ENCODE measurements around the gene GOSR2.
"Not testable (repeated sequence)": the region's sequence is repeated elsewhere in the genome, so short reads cannot be mapped to it uniquely, and the experiment has no call there.

Gene GOSR2

DNA sequence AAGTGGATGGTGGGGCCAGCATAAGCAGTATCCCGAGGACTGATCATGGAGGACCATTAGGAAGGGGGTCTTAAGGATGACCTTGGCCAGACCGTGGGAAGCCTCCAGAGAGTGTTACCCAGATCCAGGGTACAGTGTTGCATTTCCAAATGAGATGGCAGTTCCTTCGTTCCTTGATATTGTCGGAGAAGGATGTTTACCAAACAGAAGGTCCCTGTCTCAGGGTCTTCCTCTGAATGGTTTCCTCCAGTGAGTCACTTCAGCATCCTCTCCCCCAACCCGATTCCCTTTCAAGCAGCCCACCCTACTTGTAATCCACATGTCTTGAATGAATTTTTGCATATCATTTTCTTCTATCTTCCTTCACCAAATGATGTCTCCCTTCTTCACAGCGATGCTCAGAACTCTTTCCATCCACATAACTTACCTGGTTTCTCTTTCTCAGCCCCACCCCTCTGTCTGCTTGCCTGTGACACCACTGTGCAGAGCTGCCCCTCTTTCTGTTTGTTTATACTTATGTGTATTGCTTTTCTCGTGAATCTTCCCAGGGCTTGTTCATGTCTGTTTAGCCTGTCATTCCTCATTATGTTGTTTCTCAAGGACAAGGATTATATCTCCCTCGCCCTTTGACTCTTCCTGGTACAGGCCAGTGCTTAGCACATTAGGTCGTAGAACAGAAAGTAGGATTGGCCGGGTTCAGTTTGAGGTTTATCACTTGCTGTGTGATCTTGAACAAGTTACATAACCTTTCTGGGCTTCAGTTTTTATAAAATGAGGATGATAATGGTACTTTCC is 5.7 kb downstream of the GOSR2 start:
- DNase-seq (ENCODE audit: low read depth, low spot score) = no peak

DNA sequence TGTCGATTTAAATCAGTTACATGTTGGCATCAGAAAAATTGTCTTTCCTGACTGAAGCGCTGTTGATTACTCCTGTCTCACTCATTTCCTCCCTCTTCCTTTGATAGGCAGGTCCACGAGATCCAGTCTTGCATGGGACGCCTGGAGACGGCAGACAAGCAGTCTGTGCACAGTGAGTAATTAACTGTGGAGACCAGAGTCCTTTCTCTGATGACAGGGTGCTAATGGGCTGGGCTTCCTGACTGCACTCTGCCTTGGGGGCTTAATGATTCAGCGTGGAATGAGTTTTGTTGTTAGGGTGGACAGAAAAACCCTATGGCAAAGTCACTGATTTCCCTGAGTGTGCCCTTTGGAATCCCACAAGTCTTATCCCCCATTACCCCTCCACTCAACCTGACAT is 6.5 kb downstream of the GOSR2 start:
- DNase-seq (ENCODE audit: low read depth, low spot score) = peak; percentile 71

DNA sequence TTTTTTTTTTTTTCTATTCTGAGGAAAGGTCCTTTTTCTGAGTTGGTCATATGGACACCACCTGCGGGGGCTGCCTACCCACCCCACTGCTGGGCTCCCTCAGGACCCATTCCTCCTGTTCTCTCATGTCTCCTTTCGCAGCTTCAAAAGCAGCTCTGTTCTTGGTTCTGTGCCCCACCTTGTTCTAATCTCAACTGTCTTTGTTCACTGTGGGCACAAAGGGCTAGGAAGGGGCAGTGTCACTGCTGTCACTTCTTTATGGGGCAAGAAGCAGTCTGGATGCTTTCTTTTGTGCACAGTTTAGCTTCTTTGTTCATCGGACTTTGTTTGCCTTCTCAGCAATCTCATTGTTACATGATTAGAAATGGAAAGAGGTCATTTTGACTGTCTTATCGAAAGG is 7.1 kb downstream of the GOSR2 start:
- DNase-seq (ENCODE audit: low read depth, low spot score) = no peak

DNA sequence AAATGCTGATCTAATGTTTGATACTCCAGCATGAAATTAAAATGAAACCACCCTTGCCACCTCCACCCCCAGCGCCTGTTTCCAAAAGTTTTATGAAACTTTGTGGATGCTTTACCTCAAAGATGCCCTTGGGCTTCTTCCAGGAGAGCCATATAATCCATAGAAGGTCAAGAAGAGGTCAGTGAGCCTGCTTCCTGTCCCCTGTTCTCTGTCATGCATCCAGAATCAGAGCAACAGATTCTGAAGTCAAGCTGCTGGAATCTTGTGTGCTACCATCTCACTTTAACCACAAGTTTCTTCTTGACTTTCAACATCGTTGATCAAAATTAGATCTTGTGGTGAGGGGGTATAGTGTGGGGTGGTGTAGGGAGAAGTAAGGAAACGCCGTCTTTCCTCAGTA is 8.6 kb downstream of the GOSR2 start:
- DNase-seq (ENCODE audit: low read depth, low spot score) = no peak

DNA sequence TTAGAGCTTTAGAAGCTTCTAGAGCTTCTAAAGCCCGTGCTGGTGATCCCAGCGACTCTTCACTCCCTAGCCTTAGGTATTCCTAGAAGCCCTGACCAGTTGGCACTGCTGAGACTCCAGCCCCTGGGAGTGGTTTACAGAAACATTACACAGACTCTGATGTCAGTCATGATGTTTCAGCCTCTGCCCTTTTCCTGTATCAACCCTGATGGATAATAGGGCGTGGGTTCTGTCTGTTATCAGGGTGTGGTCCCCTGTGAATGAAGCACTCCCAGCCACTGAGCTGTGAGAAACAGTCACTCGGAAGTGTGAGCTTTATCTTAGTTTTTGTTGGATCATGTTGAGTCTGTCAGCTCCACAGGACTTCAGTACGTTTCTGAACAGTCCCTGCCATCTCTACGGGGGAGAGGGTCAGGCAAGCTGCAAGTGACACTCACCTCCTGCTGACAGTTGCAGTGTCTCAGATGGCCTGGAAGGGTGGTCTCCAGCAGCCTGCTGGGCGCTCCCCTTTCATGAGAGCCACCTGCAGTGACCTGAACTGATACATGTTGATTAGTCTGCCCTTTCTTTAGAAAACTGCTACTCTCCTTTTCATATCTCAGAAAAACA is 12.8 kb downstream of the GOSR2 start:
- no peak for DNase-seq (ENCODE audit: low read depth, low spot score)

DNA sequence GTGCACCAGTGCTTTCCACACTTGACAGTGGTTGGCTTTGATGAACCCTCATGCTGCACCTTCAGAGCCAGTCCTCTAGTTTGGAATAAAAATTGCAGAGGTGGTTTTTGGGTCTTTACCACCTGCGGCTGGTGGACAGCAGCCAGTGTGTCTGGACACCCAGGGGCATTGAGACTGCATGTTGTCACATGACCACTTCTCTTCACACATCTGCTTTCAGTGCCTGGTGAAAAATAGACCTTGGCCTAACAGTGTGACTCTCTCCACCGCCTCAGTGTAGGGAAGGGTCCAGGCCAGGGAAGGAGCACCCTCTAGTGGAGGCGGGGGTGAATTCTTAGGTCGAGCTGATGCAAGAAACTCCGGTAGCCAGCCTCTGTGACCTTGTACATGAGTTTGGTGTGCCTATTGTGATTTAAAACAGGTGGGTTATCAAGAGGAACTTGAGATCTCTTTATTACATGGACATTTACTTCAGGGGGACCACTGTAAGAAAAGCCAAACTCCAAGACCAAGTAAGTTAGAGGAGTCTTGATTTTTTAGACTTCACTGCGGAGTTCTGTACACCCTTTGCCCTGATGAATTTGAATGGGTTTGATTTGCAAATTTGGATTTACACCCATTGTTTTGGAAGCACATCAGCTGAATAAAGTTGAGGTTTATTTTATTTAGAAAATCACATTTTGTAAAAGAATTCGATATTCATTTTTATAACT is 17.9 kb downstream of the GOSR2 start:
- DNase-seq (ENCODE audit: low read depth, low spot score) = peak; percentile 86

DNA sequence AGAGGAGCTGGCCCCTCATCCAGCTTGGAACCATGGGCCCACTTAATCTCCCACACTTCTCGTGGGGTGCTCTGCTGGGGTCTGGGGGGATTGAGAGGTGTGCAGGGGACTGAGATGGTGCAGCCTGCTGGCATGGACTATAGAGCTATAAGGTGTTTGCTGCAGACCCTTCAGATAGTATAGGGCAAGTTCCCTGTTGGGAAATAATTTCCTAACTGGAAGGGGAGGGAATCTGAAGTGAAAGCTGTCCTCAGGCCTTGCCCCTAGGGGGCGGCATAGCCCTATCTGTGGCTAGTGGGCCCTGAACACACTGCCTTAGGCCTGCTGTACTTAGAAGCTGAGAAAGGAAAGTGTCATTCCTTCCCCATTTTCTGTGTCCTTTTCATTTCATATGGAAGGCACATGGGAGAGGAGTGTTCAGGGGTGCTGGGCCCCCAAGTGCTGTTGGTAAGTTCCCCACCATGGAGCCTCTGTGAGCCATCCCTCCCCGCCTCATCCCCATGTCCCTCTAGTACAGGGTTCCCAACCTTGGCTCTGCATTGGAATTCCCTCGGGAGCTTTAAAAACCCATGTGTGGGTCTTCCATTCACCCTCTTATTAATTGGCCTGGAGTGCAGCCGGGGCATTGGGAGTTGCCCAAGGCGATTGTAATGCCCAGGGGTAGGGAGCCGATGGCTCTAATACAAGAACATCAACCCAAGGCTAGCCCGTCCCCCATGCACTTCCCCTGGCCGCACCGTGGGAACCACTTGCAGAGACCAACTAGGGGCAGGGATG is 19.7 kb downstream of the GOSR2 start:
- DNase-seq (ENCODE audit: low read depth, low spot score) = peak; percentile 84

DNA sequence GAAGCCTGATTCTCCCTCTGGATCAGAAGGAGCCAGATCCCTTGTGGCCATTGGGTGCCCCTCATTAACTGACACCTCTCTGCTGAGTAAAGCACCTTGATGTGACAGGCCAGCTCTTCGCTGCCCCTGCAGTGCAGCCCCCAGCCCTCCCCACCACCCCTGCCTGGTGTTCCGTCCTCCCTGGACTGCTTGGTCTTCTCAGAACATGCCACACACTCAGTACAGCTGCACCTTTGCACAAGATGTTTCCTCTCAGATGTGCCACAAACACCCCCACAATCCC is 20.2 kb downstream of the GOSR2 start:
- no peak for DNase-seq (ENCODE audit: low read depth, low spot score)

DNA sequence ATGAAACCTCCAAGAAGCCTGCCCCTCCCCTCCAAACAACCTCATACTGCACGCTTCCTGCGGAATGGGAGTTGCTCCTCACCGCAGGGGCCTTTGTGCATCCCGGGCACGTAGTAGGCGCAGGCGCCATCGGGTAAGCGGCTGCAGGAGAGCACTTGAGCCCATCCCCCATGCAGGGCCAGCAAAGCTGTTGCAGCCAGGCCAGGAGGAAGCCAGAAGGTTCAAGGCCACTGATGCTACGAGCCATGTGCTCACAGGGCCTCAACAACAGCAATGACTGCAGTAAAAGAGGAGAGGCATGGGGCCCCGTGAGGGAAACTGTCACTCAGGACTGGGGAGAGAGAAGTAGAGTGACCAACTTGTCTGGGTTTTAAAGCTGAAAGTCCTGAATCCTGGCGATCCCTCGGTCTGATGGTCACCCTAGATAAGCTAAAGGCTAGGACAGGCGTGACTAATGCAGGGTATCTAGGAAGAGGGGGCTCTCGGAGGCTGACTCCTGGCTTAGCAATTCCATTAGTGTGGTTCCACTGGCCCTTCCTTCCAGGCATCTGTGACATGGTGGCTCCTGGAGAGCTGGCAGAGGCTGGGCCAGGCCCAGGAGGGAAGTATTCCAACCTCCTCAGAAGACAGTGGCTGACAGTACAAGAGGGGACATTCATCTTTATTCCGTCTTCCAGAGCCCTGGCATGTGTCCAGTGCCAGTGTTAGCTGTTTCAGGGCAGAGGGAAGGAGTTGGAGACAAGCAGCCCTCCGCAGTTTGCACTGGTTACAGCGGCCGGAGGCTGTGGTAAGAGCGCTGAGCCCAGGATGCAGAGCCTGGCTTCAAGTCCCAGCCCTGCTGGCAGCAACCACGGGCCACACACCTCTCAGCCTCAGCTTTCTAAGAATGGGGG is 20.8 kb downstream of the GOSR2 start:
- peak; percentile 60 for DNase-seq (ENCODE audit: low read depth, low spot score)

DNA sequence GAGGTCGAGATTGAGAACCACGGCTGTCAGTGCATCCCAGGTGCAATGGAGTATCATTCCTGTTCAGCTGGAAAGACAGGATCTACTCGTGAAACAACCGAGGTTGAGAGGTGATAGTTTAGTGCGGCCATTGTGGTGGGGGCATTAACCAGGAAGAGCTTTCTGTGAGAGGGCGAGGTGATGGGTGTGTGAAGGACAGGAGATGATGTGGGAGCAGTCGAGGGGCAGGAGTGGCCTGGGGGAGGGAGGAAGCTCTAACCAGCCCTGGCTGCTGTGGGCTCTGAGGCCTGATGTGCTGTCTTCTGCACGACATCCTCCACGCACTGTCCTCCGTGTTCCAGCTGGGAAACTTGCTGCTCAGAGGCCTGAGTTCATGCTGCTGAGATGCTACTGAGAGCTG is 22.0 kb downstream of the GOSR2 start:
- DNase-seq (ENCODE audit: low read depth, low spot score) = no peak

DNA sequence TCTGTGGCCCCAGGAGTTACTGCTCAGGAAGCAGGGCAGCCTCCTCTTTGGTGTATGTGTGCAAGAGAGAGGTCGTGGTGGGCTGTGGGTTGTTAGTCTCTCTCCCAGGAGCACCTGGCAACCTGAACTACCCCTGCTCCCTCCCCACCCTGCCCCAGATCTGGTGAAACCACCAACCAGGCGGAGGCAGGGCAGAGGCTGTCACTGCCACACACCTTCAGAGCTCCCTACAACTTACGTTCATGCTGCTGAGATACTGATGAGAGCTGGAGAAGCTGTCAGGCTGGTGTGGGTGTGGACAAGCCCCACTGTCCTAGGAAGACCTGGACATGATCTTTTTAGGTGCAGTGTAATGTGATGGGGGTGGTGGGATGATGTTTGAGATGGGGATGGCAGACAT is 24.3 kb downstream of the GOSR2 start:
- no peak for DNase-seq (ENCODE audit: low read depth, low spot score)

DNA sequence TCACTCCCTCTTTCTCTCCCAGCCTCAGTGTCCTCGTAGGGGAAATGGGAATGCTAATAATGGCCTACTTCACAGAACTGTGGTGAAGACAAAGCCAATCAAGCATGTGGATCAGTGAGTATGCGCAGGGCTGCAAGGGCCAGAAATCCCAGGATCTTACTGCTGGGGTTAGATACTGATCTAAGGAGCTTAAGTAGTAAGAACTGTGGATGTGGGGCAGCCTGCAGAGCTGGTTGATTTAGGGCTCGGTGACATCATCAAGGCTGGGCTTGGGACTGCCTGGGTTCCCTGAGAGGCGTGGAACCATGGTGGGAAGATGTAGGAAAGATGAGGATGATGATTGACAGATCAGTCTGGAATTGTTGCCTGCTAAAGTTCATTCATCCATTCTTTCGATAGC is 25.6 kb downstream of the GOSR2 start:
- no peak for DNase-seq (ENCODE audit: low read depth, low spot score)

DNA sequence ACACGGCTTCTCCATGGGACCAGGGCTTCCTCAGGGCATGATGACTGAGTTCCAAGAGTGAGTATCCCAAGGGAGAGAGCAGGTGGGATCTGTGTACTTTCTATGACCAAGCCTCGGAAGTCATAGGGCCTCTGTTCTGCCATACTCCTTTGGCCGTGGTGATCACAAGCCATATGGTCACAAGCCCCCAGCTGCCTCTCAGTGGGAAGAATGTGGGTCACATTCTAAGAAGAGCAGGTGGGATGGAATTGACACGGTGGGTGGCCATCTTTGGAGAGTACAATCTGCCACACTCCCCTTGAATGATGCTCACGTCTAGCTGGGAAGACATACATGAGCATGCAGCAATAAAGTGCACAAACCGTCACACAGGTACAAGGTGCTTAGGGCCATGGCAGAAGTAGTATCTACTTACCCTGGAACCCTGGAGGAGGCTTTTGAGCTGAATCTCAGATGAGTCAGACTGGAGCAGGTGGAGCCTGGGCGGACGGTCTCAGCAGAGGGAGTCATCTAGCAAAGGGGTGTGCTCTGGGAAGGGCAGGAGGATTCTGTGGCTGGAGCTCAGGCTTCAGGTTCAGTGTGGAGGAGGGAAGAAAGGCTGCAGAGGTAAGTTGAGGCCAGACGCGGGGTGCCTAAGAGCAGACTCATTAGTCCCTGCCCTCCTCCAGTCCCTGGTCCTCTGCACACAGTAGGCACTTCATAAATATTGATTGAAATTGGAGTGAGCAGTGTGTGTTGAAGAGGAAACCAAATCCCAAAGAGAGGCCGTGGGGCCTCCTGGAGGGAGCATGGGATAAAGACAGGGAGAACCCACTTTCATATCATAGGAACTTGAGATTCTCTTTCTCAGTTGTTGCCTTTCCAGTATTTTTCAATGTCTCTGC is 26.6 kb downstream of the GOSR2 start:
- no peak for DNase-seq (ENCODE audit: low read depth, low spot score)

DNA sequence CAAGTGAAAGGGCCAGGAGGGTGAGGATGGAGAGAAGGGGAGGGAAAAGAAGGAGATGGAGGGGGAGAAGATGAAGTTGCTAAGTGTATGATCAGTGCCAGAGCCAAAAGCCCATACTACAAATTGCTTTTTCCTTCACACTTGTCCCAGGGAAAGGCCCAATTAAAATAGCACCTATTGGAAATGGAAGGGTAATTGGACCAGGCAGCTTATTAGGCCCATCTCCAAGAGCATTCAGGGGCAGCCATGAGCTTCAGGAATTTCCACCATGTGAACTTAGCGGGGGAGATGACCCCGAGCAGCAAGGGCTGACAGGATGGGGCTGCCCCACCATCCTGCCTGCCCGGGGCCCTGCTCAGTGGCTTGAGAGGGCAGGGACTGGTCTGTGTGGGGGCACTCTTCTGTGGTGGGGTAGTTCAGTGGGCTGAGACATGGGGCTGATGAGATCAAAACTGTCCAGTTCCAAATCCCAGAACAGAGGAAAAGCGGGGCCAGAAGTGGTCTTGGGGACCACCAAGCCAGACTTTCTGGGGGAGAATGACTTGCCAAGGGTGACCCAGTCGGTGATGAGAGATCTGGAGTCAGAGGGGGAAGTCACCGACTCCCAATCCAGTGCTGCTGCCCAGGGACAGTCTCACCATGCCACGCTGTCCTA is 27.5 kb downstream of the GOSR2 start:
- DNase-seq (ENCODE audit: low read depth, low spot score) = no peak

DNA sequence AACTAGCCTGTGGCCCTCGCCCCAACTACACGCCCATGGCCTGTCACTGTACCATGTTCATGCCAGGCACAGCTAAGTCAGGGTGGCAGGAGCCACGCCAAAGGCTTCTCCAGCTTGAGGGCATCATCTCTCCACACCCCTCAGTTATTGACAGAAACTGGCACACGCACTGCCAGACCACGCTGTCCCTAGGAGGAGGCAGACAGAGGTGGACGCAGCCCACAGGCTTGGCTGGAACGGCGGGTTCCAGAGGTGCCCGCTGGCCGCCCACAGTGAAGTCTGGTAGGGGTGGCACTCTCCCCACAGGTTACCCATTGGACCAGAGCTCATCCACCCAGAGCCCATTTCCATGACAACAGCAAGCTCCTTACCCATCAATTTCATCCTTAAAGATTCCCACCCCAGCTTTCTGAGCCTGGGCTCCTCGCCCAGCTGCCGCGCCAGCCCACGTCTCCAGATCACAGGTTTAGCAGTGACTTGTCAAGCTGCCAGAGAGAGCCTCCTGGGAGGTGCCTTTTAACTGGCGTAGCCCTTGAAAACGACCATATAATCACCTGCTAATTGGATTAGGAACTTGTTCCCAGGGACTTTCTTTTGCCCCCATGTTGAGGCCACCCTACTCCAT is 28.1 kb downstream of the GOSR2 start:
- no peak for DNase-seq (ENCODE audit: low read depth, low spot score)

DNA sequence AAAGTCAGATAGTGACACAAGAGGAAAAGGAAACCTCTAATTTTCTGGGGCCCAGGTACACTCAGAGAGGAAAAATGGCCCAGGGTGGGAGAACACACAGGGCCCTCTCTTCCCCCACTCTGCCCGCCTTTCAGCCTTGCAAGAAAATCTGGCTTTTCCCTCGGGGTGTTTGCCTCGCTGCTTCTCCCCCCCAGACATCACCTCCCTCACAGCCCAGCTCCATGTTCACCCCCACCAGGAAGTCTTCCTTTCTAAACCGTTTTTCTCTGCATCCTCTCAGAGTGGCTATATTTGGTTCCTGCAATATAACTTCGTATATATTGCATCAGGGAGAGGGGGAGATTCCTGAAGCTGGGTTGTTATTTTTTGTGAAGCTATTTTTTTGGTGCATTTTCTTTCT is 28.7 kb downstream of the GOSR2 start:
- DNase-seq (ENCODE audit: low read depth, low spot score) = no peak

DNA sequence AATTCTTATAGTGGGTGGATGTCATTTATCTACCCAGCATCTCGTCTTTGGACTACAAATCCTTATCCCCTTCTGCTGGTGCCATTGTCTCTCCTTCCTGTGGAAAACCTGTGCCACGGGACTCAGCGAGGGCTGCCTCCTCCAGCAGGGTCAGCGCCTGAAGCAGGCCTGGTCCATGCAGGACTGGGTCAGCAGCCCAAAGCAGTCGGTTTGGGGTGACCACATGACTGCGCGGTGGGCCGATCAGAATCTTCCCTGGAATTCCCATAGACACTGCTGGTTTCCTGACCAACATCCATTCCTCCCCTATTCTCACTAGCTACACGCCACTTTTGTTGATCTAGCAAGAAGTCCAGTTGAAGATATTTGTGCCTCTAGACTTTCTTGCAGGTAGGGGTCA is 29.2 kb downstream of the GOSR2 start:
- no peak for DNase-seq (ENCODE audit: low read depth, low spot score)

DNA sequence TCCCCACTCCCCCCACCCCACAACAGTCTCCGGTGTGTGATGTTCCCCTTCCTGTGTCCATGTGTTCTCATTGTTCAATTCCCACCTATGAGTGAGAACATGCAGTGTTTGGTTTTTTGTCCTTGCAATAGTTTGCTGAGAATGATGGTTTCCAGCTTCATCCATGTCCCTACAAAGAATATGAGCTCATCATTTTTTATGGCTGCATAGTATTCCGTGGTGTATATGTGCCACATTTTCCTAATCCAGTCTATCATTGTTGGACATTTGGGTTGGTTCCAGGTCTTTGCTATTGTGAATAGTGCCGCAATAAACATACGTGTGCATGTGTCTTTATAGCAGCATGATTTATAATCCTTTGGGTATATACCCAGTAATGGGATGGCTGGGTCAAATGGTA is 30.2 kb downstream of the GOSR2 start:
- DNase-seq (ENCODE audit: low read depth, low spot score) = not testable (repeated sequence)

DNA sequence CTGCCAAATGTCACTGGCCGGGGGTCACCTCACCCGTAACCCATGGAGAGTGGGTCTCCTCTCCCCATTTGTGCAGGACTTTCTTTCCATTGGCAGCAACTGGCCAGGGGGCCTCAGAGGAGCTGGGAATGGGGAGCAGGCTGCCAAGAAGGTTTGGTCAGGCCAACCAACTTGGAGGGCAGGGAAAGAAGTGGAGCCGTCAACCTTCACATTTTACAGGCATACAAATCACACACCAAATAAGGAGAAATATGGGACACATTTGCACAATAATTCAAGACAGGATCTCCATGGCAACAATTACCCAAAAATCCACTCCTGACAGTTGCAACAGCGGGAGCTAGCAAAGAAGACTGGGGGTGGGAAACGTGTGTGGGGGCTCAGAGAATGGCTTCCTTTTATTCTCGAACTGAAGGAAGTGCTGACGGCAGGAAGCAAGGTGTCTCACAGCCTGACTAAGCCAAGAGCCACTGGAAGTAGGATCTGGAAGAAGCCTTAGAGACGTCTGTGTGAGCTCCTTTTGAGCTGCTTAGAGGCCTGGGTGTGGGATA is 35.2 kb downstream of the GOSR2 start:
- no peak for DNase-seq (ENCODE audit: low read depth, low spot score)

Measured in astrocyte of the hippocampus (primary cell).